Right lobe of liver (tissue), 6 donors: ENCODE measurements around the gene WFDC2. TPM values are rescaled to one million over a fixed set of nuclear protein-coding genes. Genes with fewer than 3 reads are reported as not detected.

ENCODE experiments used
- ATAC-seq, 4 donors: fragments of 200-7000 bp; cut with Tn5 transposase; one replicate each; pipeline ENCODE4 v1.9.1; 2020; ENCODE audit warnings: mild to moderate bottlenecking in 4 of 4, moderate library complexity in 4 of 4
- DNase-seq, 3 donors: peaks; one replicate each; pipeline ENCODE4 v3.0.0-alpha.2; 2020
- H3K27ac ChIP-seq, 3 donors: fragments of 200-600 bp; one replicate each; pipeline ENCODE4 v1.8.0; 2022
- H3K27me3 ChIP-seq, 2 donors: fragments of 200-600 bp; one replicate each; pipeline ENCODE4 v1.8.0; 2022
- H3K36me3 ChIP-seq, 4 donors: fragments of 200-600 bp; sonication (generic) in 1 of 4; one replicate each; pipeline versions ENCODE4 v1.5.1 to v1.8.0; 2017 to 2022; ENCODE audit warnings: control low read depth in 1 of 4
- H3K4me1 ChIP-seq, 4 donors: fragments of 200-600 bp; sonication (generic) in 1 of 4; one replicate each; pipeline versions ENCODE4 v1.5.1 to v1.8.0; 2017 to 2022; ENCODE audit warnings: control low read depth in 1 of 4
- H3K4me3 ChIP-seq, 3 donors: fragments of 200-600 bp; one replicate each; pipeline ENCODE4 v1.8.0; 2022
- H3K9me3 ChIP-seq, 4 donors: fragments of 200-600 bp; sonication (generic) in 1 of 4; one replicate each; pipeline versions ENCODE4 v1.5.1 to v1.8.0; 2017 to 2022; ENCODE audit warnings: control low read depth in 1 of 4
- CTCF ChIP-seq, 4 donors: fragments of 200-600 bp in 3 of 4; fragments of 450-650 bp in 1 of 4; IDR thresholded peaks; one replicate each; pipeline versions ENCODE4 v1.5.1 to v1.8.0; 2016 to 2022; ENCODE audit warnings: antibody characterized with exemption in 4 of 4, mild to moderate bottlenecking in 2 of 4
- POLR2A ChIP-seq: fragments of 450-650 bp; IDR thresholded peaks from one replicate; pipeline ENCODE4 v1.6.1; 2017; ENCODE audit warnings: antibody characterized with exemption, mild to moderate bottlenecking
- WGBS: methylation state at CpG from one replicate; pipeline ENCODE4 v1.1.6; 2018; ENCODE audit warnings: low coverage, low lambda C conversion rate; ENCODE audit not compliant: insufficient coverage; ENCODE audit errors: missing lambda C conversion rate; 5-methylcytosine and 5-hydroxymethylcytosine counted together
- intact Hi-C, 2 donors: fragments of 100-400 bp; cut with DNase I; formaldehyde crosslinking; loops; one replicate each; pipeline versions ENCODE4 v1.11.2 to v1.14.1; 2022
- microRNA-seq, 2 donors: library from miRNA; unstranded; fragments of <30 nt; microRNA quantifications; one replicate each; pipeline ENCODE4, GENCODE V29; 2019 to 2020
- small RNA-seq, 2 experiments: library from RNA; depleted of rRNA; stranded (forward); fragments of <200 nt; gene quantifications; one replicate each; pipeline ENCODE3, GENCODE V24; 2016
- total RNA-seq, 6 experiments: library from RNA; depleted of rRNA in 2 of 6; stranded (reverse); fragments of >200 nt in 2 of 6; fragmentation: NEBNext Ultra II Directional in 3 of 6; extraction: Animal tissue kit (Norgen Biotek cat#: 25700) in 3 of 6; gene quantifications; one replicate each; pipeline versions ENCODE4 v1.1.0 to v1.2.4, GENCODE V29; 2016 to 2023
- donor health status: DM: no; HTN: yes; CAD: no.
- donor health status: DM: no; HTN: no; CAD: no.
- donor health status: DM: no; HTN: no; CAD: no.
- donor health status: DM: no; HTN: yes; CAD: no.
- donor health status: DM: no; HTN: yes; CAD: no.

Gene WFDC2
- total RNA-seq, 6 experiments from 2014 or later: 0.77 to 2.8 (median 1.8) TPM; not detected in 1

GRCh38 chr20:45518282-45518681, 48.7 kb downstream of the WFDC2 start:
- TF ChIP-seq CTCF (IDR thresholded peaks at IDR 0.05): no peak
- TF ChIP-seq POLR2A: no peak
- Histone ChIP-seq H3K27me3 (no peaks in the 10 kb centered on the region), H3K36me3 (no peaks in the 10 kb centered on the region), H3K27ac (no peak overlapping the region), H3K4me3 (no peak overlapping the region), H3K9me3 (no peaks in the 10 kb centered on the region), H3K4me1 (no peaks in the 10 kb centered on the region)
- WGBS: 35% methylated on average over 2 of the region's 2 CpGs
- no peak for ATAC-seq
- no peak for DNase-seq
- intact Hi-C loops: no loop called here

- intact Hi-C loops: no loop called here
- TF ChIP-seq POLR2A (no peak), CTCF (IDR thresholded peaks at IDR 0.05) (no peak)
- H3K9me3 ChIP-seq: no peaks in the 10 kb centered on the region
- no peak for ATAC-seq
- H3K27ac ChIP-seq: no peak overlapping the region
- H3K4me1 ChIP-seq: no peaks in the 10 kb centered on the region
- H3K4me3 ChIP-seq: no peak overlapping the region
- no peaks in the 10 kb centered on the region for H3K36me3 ChIP-seq
- 38% methylated on average over 1 of the region's 1 CpG for WGBS
- H3K27me3 ChIP-seq: no peaks in the 10 kb centered on the region
- no peak for DNase-seq
Measured at GRCh38 chr20:45523821-45524220, 54.3 kb downstream of the WFDC2 start.

GRCh38 chr20:45527294-45527693, 57.7 kb downstream of the WFDC2 start:
- H3K27ac ChIP-seq: no peak overlapping the region
- intact Hi-C loops: no loop called here
- TF ChIP-seq POLR2A: no peak
- no peak for TF ChIP-seq CTCF (IDR thresholded peaks at IDR 0.05)
- no peak overlapping the region for H3K4me3 ChIP-seq
- H3K27me3 ChIP-seq: no peaks in the 10 kb centered on the region
- no peaks in the 10 kb centered on the region for H3K9me3 ChIP-seq
- ATAC-seq (no peak), DNase-seq (no peak)
- H3K4me1 ChIP-seq: no peaks in the 10 kb centered on the region
- WGBS: 59% methylated on average over 4 of the region's 4 CpGs
- H3K36me3 ChIP-seq: no peaks in the 10 kb centered on the region

Small RNA genes lying within 50 kb of the gene (microRNA-seq; reads per million reads assigned to microRNA genes)
- 0.29 to 1.3 reads per million in 2 donors for gene MIR6812

Small RNA genes lying within 50 kb of the gene (small RNA-seq; reads per million reads assigned to genes)
- gene MIR6812: 0 to 0.10 reads per million in 2 experiments

Other genes with a start within 250 kb of the WFDC2 start
- gene SEMG2, start 248.4 kb upstream of the WFDC2 start, total RNA-seq: not detected
- gene SLPI, start 215.2 kb upstream of the WFDC2 start, total RNA-seq: 100 to 1,000 TPM in 5 of 6 experiments, 10 to 100 TPM in 1; 51.9 to 197 (median 169) TPM
- not detected for gene RBPJL, start 162.9 kb upstream of the WFDC2 start, total RNA-seq
- not detected for gene MATN4, start 161.5 kb upstream of the WFDC2 start, total RNA-seq
- gene SDC4, start 121.3 kb upstream of the WFDC2 start, total RNA-seq: 100 to 1,000 TPM in 4 of 6 experiments, 10 to 100 TPM in 2; 84.3 to 373 (median 116) TPM
- gene SYS1, start 106.6 kb upstream of the WFDC2 start, total RNA-seq: 10 to 100 TPM; 16.6 to 26.2 (median 20.8) TPM
- not detected for gene TP53TG5, start 91.4 kb upstream of the WFDC2 start, total RNA-seq
- gene DBNDD2, start 61.5 kb upstream of the WFDC2 start, total RNA-seq: 1 to 10 TPM; 2.3 to 5.3 (median 3.3) TPM
- 10 to 100 TPM; 35.7 to 58.4 (median 40.5) TPM for gene PIGT, start 53.6 kb upstream of the WFDC2 start, total RNA-seq
- gene SPINT3, start 45.9 kb downstream of the WFDC2 start, total RNA-seq: not detected
- not detected for gene WFDC6, start 69.7 kb downstream of the WFDC2 start, total RNA-seq
- not detected for gene EPPIN, start 77.6 kb downstream of the WFDC2 start, total RNA-seq
- gene WFDC8, start 109.5 kb downstream of the WFDC2 start, total RNA-seq: not detected
- not detected for gene WFDC10A, start 160.0 kb downstream of the WFDC2 start, total RNA-seq
- gene WFDC9, start 161.5 kb downstream of the WFDC2 start, total RNA-seq: not detected
- not detected for gene WFDC11, start 200.5 kb downstream of the WFDC2 start, total RNA-seq
- gene WFDC13, start 232.3 kb downstream of the WFDC2 start, total RNA-seq: not detected
- not detected for gene WFDC10B, start 235.3 kb downstream of the WFDC2 start, total RNA-seq